Activated CD4-positive, alpha-beta T cell treated with anti-CD3 and anti-CD28 coated beads, Interleukin-2, amount 50 U/mL, for 1 hour (primary cell): ENCODE results near the gene CSPG4.
"Not testable (repeated sequence)": the region's sequence is repeated elsewhere in the genome, so short reads cannot be mapped to it uniquely, and the experiment has no call there.

Experiments used
- DNase-seq: peaks from one replicate; pipeline ENCODE4 v3.0.0-alpha.2; 2020

The CSPG4 gene

DNA sequence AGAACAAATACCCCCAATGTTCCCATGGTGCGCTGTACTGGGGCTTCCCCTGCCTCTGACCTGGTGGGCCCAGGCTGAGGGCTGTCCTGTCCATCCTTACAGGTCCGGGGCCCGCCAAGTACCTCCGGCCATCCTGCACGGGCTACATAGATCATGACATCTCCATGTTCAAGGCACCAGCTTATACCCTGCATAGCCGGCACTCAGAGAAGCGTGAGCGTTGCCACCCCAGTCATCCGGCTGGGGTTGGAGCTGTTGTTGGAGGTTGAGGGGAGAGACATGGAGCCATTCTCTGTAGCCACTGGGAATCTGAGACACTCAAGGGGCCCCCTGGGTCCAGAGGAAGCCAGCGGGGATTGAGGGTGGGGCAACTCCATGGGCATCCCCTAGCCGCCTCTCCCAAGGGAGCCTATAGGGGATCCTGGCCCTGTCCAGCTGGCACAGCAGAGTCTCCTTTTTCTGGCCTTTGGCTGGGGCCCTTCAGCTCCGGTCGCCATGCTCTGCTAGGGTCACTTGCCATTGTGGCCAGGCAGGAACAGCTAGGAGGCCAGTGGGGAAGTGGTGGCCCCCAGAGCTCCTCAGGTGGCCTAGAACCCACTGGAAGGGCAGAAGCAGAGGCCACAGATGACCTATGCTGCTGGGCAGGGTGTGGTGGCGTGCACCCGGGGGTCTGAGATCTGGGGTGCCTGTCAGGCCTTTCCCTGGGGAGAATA is 12.5 kb upstream of the CSPG4 start:
- no peak for DNase-seq

GRCh38 chr15:75723847-75724660 is 11.4 kb upstream of the CSPG4 start:
- peak; percentile 55 for DNase-seq

DNA sequence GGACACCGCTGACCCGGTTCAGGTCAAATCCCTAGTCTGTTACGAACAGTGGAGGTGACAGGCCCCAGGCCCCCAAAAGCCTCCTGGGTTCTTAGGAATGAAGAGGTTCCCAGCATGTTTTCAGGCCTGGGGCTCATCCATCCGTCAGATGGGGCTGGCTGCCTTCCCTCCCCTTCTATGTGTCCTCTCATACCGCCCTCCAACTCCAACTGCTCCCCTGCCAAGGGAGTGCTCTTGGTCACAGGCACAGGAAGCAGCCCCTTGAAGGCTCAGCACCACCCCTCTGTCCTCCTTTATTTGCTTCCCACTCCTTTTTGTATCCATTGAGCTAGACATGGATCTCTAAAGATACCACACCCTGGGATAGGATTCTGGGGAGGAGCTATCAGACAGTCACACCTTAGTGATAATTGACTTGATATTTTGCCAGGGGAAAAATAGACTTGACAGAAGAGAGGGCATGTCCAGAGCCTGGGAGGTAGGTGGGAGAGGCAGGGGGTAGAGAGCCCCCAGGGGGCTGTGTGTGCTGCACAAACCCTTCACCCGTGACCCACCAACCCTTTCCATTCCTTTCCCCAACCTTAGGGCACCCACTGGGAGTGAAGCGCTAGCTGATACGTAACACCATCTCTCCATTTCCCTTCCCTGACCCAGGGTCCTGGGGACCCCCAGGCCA is 10.7 kb upstream of the CSPG4 start:
- no peak for DNase-seq

DNA sequence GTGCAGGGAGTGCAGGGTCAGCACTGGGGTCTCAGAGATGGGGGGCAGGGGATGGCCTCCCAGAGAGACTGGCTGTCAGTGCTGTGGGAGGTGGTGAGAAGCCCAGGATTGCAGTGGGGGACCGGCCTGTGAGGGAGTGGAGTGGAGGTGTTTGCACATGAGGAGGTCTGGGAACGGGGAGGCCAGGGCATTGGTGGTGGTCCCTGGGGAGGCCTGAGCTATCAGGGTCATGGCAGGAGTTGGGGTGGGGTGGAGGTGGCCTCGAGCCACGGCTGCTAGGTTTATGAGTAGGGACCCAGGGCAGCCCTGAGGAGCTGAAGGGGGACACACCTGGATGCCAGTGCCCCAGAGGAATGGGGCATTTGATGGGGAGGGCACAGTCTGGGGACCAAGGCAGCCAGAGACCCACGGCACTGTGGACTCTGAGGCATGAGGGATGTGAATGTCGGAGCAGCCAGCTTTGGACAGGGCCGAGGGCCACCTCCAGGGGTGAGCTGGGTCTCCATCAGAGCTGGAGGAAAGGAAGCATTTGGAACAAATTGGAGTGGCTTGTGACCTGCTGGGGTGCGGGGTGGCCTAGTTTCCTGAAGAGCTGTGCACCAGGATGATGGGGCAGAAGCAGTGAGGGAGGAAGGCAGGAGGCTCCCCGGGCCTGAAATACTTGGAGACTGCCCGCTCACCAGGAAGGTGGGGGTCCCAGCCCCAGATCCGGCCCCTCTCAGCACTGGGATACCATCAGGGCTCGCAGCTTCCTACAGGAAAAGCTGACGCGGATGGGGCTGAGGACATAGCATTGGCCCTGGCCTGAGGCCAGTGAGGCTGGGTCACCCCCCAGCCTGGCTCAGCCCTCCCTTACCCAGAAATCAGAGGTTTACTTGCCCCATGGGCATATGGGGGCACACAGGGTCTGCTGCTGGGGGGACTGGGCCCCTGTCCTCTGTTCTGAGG is 9.5 kb upstream of the CSPG4 start:
- DNase-seq, result no peak

DNA sequence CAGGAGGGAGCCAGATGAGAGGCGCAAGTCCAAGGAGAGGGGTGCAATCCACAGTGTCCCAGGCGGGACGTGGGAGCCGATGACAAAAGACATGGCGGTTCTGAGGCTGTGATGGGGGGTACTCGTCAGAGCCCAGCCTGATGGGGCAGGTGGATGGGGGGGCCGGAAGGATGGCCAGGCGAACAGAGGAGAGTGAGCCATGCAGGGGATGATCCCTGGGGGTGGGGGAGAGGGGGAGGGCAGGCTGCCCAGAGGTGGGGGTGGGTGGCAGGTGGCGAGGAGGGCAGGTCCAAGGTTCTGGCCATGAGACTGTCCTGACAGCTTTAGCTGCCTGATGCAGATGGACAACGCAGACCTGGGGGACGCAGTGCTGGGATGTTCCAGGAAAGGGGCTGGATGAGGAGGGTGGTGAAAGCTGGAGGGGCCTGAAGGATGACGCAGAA is 8.9 kb upstream of the CSPG4 start:
- no peak for DNase-seq

GRCh38 chr15:75720787-75721479 is 8.3 kb upstream of the CSPG4 start:
- no peak for DNase-seq

GRCh38 chr15:75720297-75720696 is 7.6 kb upstream of the CSPG4 start:
- no peak for DNase-seq

- no peak for DNase-seq
Observed at GRCh38 chr15:75718328-75718727, 5.7 kb upstream of the CSPG4 start.

DNA sequence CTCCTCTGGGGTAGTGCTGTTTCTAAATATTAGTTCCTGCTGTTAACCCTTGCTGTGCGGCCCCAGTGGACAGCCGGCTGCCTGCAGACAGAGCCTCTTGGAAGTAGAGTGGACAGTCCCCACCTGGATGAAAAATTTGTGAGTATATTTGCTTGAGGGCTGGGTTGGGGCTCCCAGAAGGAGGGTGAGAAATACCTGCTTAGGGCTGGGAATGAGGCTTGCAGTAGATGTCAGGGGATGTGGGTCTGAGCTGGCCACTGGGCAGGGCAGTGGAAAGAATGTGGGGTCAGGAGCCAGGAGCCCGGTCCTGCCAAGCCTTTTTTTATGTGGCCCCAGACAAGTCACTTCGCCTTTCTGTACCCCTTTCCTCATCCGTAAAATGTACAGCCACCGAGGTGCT is 4.4 kb upstream of the CSPG4 start:
- not testable (repeated sequence) for DNase-seq

GRCh38 chr15:75716249-75716950 is 3.8 kb upstream of the CSPG4 start:
- DNase-seq, result not testable (repeated sequence)

DNA sequence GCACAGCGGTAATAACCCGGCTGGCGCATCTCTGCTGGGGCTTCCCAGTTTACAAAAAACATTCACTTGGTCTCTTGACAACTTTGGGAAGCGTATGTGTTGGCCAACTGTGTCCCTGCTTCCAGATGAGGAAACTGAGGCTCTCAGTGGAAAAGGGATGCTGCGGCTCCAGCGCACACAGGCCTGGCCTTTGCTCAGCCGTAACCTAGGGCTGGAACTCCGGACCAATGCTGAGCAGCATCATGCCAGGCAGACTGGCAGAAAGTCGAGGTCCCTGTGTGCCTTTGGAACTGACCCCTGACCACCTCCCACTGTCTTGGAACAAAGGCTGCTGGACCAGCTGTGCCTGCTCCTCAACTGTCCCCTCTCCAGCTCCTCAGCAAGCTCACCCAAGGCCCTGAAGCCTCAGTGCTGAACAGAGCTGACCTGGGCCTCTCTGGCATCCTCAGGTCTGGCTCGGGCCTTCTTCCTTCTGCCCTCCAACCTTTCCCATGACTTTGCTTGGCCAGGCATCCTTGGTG is 2.7 kb upstream of the CSPG4 start:
- not testable (repeated sequence) for DNase-seq

GRCh38 chr15:75714195-75714594 is 1.5 kb upstream of the CSPG4 start:
- no peak for DNase-seq

GRCh38 chr15:75713338-75713895 is 769 bp upstream of the CSPG4 start:
- DNase-seq, result no peak

DNA sequence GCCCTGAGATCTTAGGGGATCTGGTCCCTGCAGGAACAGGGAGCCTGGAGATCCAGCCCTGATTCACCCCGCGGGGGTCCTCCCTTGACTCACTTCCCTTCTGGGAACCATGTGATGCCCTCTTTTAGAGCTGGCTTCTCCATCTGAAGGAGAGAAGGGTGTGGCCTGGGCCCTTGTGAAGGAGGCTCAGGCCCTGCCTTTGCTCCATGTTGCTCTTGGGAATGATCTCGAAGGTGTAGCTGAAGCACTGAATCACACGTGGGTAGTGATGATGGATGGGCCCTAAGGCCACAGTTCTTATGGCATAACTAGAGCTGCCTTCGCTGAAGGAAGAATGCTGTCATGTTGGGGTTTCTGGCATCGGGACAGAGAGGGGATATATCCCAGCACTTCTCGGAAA is 1.2 kb downstream of the CSPG4 start:
- DNase-seq, result not testable (repeated sequence)

GRCh38 chr15:75710874-75711273 is 1.8 kb downstream of the CSPG4 start:
- DNase-seq, result not testable (repeated sequence)

- not testable (repeated sequence) for DNase-seq
Observed at GRCh38 chr15:75709458-75709857, 3.2 kb downstream of the CSPG4 start.

- no peak for DNase-seq
Observed at GRCh38 chr15:75706682-75706954, 6.0 kb downstream of the CSPG4 start.

DNA sequence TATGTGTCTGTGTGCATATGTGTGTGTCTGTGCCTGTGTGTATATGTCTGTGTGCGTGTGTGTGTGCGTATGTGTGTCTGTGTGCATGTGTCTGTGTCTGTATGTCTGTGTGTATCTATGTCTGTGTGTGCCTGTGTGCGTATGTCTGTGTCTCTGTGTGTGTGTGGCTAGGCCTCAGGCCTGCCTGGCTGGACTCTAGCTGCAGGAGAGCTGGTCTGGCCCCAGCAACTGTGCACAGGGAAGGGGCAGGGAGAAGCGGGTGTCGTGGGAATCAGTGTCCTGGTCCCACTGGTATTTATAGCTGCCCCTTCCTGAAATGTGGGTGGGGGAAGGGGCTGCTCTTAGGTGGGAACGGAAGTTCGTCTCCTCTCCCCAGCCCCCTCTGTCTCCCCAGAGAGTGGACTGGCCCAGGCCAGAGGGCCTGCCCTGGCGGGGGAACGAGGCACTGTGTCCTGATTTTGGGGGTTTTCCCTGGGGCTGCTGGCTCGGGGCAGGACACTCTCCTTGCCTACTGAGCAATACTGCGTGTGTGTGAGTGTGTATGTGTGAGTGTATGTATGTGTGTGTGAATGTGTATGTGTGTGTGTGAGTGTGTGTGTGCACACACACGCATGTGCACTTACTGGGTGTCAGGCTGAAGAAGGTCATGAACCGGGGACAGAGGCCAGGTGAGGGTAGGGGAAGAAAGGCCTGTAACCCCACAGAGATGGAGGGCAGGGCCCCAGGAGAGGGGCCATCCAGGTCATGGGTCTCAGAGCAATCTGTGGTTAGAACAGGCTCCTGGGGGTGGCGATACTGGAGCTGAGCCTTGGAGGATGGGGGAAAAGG is 6.6 kb downstream of the CSPG4 start:
- no peak for DNase-seq

GRCh38 chr15:75705375-75705774 is 7.3 kb downstream of the CSPG4 start:
- not testable (repeated sequence) for DNase-seq

DNA sequence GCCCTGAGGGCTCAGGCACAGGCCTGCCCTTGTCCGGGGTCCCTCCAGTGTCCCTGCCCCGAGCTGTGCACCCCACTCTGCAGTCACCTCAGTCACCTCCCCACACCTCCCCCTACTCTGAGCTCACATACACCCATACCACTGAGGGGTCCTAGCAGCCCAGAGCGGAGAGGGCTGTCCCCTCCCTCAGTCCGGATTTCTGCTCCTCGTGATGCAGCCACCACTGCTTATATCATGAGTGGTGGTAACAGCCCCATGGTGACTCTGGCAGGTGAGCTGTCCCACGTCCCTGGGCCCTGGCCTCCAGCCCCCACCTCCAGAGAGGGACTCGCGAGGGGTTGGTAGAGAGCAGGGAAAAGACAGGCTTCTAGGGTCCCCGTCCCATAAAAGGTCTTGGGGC is 8.0 kb downstream of the CSPG4 start:
- DNase-seq, result no peak
